Hematopoietic multipotent progenitor cell (in vitro differentiated cells): ENCODE results near the gene RASGRP2. TPM values are rescaled to one million over a fixed set of nuclear protein-coding genes. Genes with fewer than 3 reads are reported as not detected.

Source experiments
- DNase-seq, 3 donors: peaks; one replicate each; pipeline ENCODE4 v3.0.0-alpha.2; 2011 to 2015; ENCODE audit warnings: low read depth in 2 of 3, low spot score in 2 of 3
- total RNA-seq: library from RNA; depleted of rRNA; stranded (reverse); fragments of >200 nt; gene quantifications from one replicate; pipeline ENCODE4 v1.2.3, GENCODE V29; 2012

The RASGRP2 gene
- total RNA-seq, 1 donor: 204 TPM

DNA sequence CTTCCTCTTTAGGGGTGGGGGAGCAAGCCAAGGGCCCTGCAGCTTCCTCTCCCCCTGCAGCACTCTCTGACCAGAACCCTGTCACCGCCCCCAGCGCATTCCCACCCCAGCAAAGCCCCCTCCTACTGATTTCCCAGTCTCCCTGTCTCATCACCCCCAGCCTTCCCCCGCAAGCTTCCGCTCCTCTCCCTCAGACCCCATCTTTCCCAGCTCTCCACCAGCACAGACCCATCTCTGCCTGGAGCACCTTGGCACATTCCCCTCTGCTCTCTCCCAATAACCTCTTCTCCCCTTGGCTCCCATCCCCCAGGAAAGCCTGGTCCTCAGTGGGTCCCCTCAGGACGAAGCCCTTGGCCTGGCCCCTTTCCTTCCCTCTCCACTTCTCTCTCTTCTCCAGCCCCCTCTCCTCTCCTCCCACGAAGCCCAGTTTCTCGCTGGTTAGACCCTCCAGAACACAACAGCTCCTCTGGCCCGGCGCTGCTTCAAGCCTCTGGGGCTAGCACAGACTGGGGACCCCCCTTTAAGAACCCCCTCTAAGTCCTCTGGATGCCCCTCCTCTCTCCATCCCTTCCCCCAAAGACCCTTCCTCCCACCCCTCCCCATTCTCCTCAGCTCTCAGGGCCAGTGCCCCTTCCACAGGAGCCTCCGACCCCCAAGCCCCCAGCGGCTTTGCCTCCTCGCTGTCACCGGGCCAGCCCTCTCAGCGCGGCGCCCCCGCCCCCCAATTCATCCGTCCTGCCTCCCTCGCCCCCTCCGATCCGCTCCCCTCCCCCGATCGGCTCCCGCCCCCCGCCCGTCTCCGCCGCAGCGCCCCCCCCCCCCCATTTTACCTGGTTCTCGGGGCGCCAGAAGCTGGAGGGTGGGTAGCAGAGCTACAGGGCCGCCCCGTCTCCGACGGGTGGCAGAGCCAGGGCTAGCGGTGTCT, 21.5 kb downstream of the RASGRP2 start:
- no peak for DNase-seq

- no peak for DNase-seq
These were observed 22.6 kb downstream of the RASGRP2 start for GRCh38 chr11:64721359-64721699.

GRCh38 chr11:64720640-64721358, 23.1 kb downstream of the RASGRP2 start:
- no peak for DNase-seq

DNA sequence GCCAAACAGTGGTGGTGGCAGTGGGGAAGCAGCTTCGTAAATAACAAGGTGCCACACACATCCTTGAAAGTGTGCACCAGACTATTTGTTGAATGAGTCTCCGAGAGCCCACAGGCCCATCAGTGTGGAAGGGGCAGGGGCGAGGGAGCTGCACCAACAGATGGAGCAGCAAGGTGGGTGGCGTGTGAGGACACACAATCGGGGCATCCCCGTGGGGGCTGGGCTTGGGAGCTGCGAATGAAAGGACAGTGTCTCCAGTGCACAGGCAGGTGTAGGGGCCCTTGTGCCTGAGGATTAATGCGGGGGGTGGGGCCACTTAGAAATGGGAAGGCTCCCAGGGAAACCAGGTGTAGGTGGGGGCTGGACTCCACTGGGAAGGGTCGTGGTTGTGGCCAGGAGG, 23.8 kb downstream of the RASGRP2 start:
- no peak for DNase-seq

- DNase-seq: no peak
These were observed 24.5 kb downstream of the RASGRP2 start for GRCh38 chr11:64719406-64719805.

GRCh38 chr11:64718780-64719124, 25.2 kb downstream of the RASGRP2 start:
- no peak for DNase-seq

DNA sequence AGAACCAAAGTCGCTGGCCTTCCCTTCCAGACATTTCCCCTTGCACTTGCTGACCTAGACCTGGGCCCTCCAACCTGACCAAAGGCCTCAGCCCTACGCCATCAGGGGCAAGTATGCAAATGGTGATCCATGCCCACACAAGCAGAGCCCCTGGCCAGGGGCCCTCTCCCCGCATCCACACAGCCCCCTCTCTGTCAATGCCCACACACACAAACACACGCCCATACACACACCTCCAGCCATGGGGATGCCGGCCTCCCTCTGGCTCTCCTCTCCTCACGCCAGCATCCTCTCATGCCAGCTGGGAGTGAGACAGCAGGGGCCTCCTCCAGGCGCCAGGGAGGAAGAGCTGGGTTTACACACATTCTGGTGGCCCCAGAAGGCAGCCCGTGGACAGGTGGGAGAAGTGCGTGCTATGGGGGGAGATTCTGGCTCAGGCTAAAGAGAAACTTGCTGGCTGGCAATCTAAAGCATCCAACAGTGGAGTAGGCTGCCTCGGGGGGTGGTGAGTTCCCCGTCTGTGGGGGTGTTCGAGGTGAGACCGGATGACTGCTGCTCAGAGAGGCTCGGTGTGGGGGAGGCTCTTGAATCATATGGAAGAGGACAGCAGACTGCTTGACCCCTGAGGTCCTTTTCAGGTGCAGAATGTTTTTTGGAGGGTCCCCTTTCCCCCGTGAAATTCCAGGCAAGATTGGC, 25.7 kb downstream of the RASGRP2 start:
- no peak for DNase-seq

DNA sequence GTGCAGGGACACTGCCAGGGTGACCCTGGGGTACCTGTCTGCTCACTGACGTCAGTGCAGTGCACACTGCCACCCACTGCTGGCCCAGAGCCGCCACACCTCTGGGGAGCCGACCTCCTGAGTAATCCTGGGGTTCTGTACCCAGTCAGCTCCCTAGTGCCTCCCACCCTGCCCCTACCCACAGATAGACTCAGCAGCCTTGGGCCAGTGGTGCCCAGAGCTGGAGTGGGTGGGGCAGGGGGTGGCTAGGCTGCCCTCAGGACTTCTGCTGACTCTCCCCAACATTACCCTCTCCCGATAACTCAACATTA, 26.7 kb downstream of the RASGRP2 start:
- DNase-seq: no peak

GRCh38 chr11:64716473-64717267, 27.3 kb downstream of the RASGRP2 start:
- peak in 2 of 3 donors; percentile 36 to 52 for DNase-seq

GRCh38 chr11:64715756-64716472, 28.0 kb downstream of the RASGRP2 start:
- DNase-seq: no peak

DNA sequence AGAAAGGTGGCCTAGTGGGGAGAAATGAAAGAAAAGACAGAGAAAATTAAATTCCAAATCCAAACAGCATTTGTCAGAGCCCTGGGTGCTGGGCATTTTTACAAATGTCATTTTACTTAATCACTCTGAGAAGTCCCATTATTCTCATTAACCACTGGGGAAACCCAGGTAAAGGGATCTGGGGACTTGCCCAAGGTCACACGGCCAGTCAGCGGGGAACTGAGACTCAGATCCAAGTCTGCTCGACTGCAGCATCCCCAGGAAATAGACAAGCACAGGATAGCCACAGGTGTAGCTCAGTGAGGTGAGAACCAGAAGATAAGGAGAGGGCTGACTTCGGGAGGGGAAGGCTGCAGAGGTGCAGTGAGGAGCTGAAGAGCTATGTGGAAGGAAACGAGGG, 28.8 kb downstream of the RASGRP2 start:
- no peak for DNase-seq

GRCh38 chr11:64714666-64715065, 29.3 kb downstream of the RASGRP2 start:
- DNase-seq: no peak

DNA sequence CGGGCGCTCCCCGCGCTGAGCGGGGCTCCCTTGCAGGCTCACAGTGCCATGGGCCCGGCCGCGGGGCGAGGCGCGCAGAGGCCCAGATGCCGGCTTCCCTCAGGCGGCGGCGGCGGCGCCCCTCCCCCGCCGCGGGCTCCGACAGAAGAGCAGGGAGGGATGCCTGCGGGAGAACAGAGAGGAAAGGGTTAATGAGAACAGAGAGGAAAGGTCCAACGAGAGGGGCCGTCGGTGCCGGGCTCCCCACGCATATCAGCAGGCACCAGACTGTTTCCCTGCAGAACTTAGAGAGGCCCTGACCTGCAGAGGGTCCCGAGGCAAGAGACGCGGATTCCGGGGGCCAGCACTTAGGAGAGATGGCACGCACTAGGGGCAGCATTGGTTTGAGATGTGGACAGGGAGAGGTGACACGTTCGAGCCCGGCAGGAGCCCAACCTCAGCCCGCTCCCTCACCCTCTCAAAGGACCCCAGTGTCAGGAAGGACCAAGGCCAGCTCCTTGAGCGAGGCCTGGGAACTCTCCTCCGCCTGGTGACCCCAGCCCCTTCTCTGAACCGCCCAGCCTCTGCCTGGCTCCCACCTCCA, 30.1 kb downstream of the RASGRP2 start:
- no peak for DNase-seq

DNA sequence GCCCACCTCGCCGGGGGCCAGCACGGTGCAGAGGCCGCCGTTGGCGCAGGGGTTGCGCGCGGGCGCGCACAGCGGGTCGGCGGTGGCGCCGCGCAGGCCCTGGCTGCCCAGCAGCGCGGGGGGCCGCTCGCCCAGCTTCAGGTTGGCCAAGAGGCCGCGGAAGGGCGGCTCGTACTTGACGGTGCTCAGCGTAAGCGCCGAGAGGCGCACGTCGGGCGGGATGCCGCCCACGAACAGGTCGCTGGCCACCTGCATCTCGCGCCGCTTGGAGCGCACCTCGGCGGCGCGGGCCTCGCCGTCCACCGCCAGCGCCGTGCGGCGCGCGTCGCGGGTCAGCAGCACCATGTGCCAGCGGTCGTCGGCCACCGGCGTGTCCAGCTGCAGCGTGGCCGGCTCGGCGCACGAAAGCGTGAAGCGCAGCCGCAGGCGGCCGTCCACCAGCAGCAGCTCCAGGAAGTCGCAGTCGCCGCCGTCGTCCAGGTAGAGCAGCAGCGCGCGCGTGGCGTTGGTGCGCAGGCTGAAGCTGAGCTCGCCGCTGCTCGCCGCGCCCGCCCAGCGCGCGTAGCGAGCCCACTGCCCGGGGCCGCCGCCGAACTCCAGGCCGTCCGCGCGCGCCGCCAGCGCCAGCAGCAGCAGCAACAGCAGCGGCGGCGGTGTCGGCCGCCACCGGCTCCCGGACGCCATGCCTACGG, 30.8 kb downstream of the RASGRP2 start:
- DNase-seq: peak in 2 of 3 donors; percentile 60 to 63

- DNase-seq: no peak
These were observed 31.4 kb downstream of the RASGRP2 start for GRCh38 chr11:64712430-64713015.

GRCh38 chr11:64711956-64712362, 32.0 kb downstream of the RASGRP2 start:
- DNase-seq: no peak

DNA sequence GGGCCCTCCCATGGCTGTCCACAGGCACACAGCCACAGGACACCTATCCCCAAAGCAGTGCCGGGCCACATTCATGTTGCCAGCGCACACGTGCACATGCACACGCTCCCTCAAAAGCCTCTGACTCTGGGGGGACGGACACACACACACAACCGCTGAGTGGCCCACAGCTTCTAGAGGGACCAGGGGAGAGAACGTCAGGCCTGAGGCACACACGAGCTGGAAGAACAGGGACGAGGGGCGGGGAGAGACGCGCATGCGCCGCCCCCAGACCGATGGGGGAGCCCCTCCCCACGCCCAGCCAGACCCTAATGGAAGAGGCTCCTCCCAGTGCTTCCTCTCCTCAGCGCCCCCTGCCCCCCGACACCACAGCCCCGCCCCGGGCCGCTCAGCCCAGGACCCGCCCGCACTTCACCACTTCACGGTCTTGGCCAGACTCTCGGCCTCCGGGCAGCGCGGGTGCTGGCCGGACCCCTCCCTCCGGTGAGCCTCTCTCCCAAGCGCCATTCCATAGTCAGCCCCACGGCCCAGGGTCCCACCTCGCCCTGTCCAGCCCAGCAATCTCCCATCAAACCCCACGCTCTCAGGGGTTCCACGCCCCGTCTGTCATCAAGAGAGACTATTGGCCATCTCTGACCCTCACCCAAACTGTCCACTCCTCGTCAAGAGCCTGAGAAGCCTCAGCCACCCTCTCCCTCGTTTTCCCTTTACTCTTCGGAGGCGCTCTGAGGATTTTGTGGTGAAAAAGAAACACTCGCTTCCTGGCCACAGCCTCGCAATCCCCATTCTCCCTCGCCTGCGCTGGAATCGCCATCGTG, 32.6 kb downstream of the RASGRP2 start:
- DNase-seq: no peak
